Neural cell (in vitro differentiated cells): ENCODE results near the gene TTLL12. TPM values are rescaled to one million over a fixed set of nuclear protein-coding genes. Genes with fewer than 3 reads are reported as not detected.

ENCODE experiments used
- H2AFZ ChIP-seq: fragments of 200-600, 300-800 bp; sonication (generic), shearing (Covaris generic); 2 replicates; pipeline ENCODE4 v1.6.0; 2014; ENCODE audit warnings: low read depth, mild to moderate bottlenecking, antibody characterized with exemption, low read length, moderate library complexity
- H3F3A ChIP-seq: fragments of 200-600 bp; shearing (Covaris generic); 2 replicates; pipeline ENCODE4 v1.6.1; 2016; ENCODE audit warnings: mild to moderate bottlenecking, moderate library complexity, mixed read lengths, antibody characterized with exemption, low read length; ENCODE audit not compliant: insufficient read depth, poor library complexity, severe bottlenecking
- H3K27ac ChIP-seq: fragments of 200-600, 300-800 bp; sonication (generic), shearing (Covaris generic); 2 replicates; pipeline ENCODE4 v1.5.1; 2014; ENCODE audit warnings: mild to moderate bottlenecking, low read length, moderate library complexity
- H3K27me3 ChIP-seq: fragments of 300-800, 200-600 bp; sonication (generic), shearing (Covaris generic); 2 replicates; pipeline ENCODE4 v1.6.0; 2014; ENCODE audit warnings: mild to moderate bottlenecking, low read depth, low read length, moderate library complexity; ENCODE audit not compliant: insufficient read depth
- H3K36me3 ChIP-seq: fragments of 300-800, 200-600 bp; sonication (generic), shearing (Covaris generic); 2 replicates; pipeline ENCODE4 v1.5.1; 2014; ENCODE audit warnings: mild to moderate bottlenecking, antibody characterized with exemption, low read length, moderate library complexity; ENCODE audit not compliant: insufficient read depth
- H3K4me2 ChIP-seq: fragments of 300-800, 200-600 bp; sonication (generic), shearing (Covaris generic); 2 replicates; pipeline ENCODE4 v1.6.0; 2014; ENCODE audit warnings: mild to moderate bottlenecking, low read length
- H3K4me3 ChIP-seq: fragments of 300-800, 200-600 bp; sonication (generic), shearing (Covaris generic); 2 replicates; pipeline ENCODE4 v1.5.1; 2014; ENCODE audit warnings: mild to moderate bottlenecking, low read length, moderate library complexity
- H3K79me2 ChIP-seq: fragments of 200-600 bp; shearing (Covaris generic); replicated peaks from 2 replicates; pipeline ENCODE4 v1.6.0; 2014; ENCODE audit warnings: mild to moderate bottlenecking, low read length, moderate library complexity; ENCODE audit not compliant: insufficient read depth
- H3K9ac ChIP-seq: fragments of 300-800, 200-600 bp; sonication (generic), shearing (Covaris generic); 2 replicates; pipeline ENCODE4 v1.6.1; 2016; ENCODE audit warnings: mild to moderate bottlenecking, low read length, mixed read lengths
- H3K9me2 ChIP-seq: fragments of 200-600 bp; shearing (Covaris generic); 2 replicates; pipeline ENCODE4 v1.6.1; 2016; ENCODE audit warnings: mild to moderate bottlenecking, low read length, mixed read lengths; ENCODE audit not compliant: insufficient read depth
- H3K9me3 ChIP-seq: fragments of 200-600, 300-800 bp; sonication (generic), shearing (Covaris generic); 2 replicates; pipeline ENCODE4 v1.6.1; 2016; ENCODE audit warnings: mild to moderate bottlenecking, mixed run types, low read length, moderate library complexity, mixed read lengths
- H4K20me1 ChIP-seq: fragments of 200-600 bp; shearing (Covaris generic); 2 replicates; pipeline ENCODE4 v1.6.1; 2016; ENCODE audit warnings: mild to moderate bottlenecking, mixed run types; ENCODE audit not compliant: insufficient read depth
- EP300 ChIP-seq: fragments of 450-650 bp; conservative IDR thresholded peaks from 2 replicates; pipeline ENCODE4 v1.6.1; 2014; ENCODE audit warnings: antibody characterized with exemption, mild to moderate bottlenecking, moderate library complexity; ENCODE audit not compliant: poor library complexity, severe bottlenecking
- EZH2 ChIP-seq: fragments of 200-600, 300-800 bp; shearing (Covaris generic), sonication (generic); IDR thresholded peaks from 2 replicates; pipeline ENCODE4 v1.6.1; 2014; ENCODE audit warnings: antibody characterized with exemption, low read length, borderline replicate concordance, mild to moderate bottlenecking; ENCODE audit not compliant: insufficient read depth, poor library complexity, severe bottlenecking
- MXI1 ChIP-seq: fragments of 450-650 bp; conservative IDR thresholded peaks from 2 replicates; pipeline ENCODE4 v1.6.1; 2014; ENCODE audit warnings: antibody characterized with exemption, mild to moderate bottlenecking; ENCODE audit not compliant: poor library complexity, severe bottlenecking
- POLR2AphosphoS5 ChIP-seq: IDR thresholded peaks from 2 replicates; pipeline ENCODE4 v1.6.1; 2012
- RAD21 ChIP-seq: fragments of 450-650 bp; conservative IDR thresholded peaks from 2 replicates; pipeline ENCODE4 v1.6.1; 2014; ENCODE audit warnings: antibody characterized with exemption, mild to moderate bottlenecking, moderate library complexity
- SMC3 ChIP-seq: fragments of 450-650 bp; conservative IDR thresholded peaks from 2 replicates; pipeline ENCODE4 v1.6.1; 2014; ENCODE audit warnings: antibody characterized with exemption, mild to moderate bottlenecking, moderate library complexity; ENCODE audit not compliant: poor library complexity
- TAF1 ChIP-seq: IDR thresholded peaks from 2 replicates; pipeline ENCODE4 v1.6.1; 2012; ENCODE audit warnings: low read depth
- polyA plus RNA-seq: library from polyadenylated mRNA; depleted of rRNA; stranded (reverse); fragments of >200 nt; gene quantifications from 2 replicates; pipeline ENCODE4 v1.2.3, GENCODE V29; 2014
- TF ChIP-seq, protein P1 (sequence below): IDR thresholded peaks from 2 replicates; pipeline ENCODE4 v1.6.1; 2012; ENCODE audit warnings: borderline replicate concordance
- TF ChIP-seq, protein P2 (sequence below): fragments of 450-650 bp; IDR thresholded peaks from 2 replicates; pipeline ENCODE4 v1.5.1; 2014; ENCODE audit warnings: antibody characterized with exemption, mild to moderate bottlenecking, moderate library complexity; ENCODE audit not compliant: poor library complexity, severe bottlenecking

Gene TTLL12
- polyA plus RNA-seq, 1 donor from 2014 or later, result 22.2 TPM

DNA sequence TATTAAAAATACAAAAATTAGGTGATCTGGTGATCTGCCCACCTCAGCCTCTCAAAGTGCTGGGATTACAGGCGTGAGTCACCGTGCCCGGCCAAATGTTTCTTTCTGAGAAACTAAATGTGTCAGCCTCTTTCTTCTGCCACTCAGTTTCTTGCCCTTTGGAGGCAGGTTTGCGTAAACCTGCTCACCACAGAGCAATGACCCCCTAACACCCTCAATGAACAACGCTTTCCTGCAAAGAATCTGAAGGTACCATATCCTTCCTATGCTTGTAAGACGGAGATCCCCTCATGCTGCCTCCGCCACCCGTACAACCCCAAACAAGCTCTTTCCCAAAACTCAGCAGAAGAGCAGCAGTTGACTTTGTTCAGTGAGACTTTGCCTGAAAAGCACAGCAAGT, 38.7 kb upstream of the TTLL12 start:
- TF ChIP-seq RAD21 (no peak), EP300 (no peak), MXI1 (no peak), POLR2AphosphoS5 (no peak), SMC3 (no peak), EZH2 (no peak), TAF1 (no peak)
- TF ChIP-seq, protein P1, sequence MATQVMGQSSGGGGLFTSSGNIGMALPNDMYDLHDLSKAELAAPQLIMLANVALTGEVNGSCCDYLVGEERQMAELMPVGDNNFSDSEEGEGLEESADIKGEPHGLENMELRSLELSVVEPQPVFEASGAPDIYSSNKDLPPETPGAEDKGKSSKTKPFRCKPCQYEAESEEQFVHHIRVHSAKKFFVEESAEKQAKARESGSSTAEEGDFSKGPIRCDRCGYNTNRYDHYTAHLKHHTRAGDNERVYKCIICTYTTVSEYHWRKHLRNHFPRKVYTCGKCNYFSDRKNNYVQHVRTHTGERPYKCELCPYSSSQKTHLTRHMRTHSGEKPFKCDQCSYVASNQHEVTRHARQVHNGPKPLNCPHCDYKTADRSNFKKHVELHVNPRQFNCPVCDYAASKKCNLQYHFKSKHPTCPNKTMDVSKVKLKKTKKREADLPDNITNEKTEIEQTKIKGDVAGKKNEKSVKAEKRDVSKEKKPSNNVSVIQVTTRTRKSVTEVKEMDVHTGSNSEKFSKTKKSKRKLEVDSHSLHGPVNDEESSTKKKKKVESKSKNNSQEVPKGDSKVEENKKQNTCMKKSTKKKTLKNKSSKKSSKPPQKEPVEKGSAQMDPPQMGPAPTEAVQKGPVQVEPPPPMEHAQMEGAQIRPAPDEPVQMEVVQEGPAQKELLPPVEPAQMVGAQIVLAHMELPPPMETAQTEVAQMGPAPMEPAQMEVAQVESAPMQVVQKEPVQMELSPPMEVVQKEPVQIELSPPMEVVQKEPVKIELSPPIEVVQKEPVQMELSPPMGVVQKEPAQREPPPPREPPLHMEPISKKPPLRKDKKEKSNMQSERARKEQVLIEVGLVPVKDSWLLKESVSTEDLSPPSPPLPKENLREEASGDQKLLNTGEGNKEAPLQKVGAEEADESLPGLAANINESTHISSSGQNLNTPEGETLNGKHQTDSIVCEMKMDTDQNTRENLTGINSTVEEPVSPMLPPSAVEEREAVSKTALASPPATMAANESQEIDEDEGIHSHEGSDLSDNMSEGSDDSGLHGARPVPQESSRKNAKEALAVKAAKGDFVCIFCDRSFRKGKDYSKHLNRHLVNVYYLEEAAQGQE, result no peak
- TF ChIP-seq, protein P2, sequence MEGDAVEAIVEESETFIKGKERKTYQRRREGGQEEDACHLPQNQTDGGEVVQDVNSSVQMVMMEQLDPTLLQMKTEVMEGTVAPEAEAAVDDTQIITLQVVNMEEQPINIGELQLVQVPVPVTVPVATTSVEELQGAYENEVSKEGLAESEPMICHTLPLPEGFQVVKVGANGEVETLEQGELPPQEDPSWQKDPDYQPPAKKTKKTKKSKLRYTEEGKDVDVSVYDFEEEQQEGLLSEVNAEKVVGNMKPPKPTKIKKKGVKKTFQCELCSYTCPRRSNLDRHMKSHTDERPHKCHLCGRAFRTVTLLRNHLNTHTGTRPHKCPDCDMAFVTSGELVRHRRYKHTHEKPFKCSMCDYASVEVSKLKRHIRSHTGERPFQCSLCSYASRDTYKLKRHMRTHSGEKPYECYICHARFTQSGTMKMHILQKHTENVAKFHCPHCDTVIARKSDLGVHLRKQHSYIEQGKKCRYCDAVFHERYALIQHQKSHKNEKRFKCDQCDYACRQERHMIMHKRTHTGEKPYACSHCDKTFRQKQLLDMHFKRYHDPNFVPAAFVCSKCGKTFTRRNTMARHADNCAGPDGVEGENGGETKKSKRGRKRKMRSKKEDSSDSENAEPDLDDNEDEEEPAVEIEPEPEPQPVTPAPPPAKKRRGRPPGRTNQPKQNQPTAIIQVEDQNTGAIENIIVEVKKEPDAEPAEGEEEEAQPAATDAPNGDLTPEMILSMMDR, result no peak
- H3K36me3 ChIP-seq, result no peaks in the 10 kb centered on the region
- H2AFZ ChIP-seq, result no peak overlapping the region

DNA sequence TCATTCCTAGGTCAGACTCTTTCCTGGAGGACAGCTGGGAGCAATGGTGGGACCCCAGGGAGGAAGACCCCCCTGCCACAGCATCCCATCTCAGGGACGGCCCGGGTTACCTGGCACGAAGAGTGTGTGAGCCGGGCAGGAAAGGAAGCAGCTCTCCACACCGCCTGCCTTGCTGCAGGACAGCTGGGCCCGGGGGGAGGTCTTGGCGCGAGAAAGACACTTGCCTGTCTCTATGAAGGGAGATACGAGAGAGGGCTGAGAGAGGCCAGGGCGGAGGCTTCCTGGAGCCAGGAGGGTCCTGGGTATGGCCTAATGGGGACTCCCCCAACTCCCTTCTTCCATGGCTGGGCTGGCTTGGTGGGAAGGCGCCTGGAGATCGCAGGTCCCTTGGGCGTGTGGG, 36.1 kb upstream of the TTLL12 start:
- no peak overlapping the region for H2AFZ ChIP-seq
- H3K4me3 ChIP-seq, result no peak overlapping the region
- H3K27me3 ChIP-seq, result no peaks in the 10 kb centered on the region
- H3K4me2 ChIP-seq, result no peak overlapping the region
- H3K9ac ChIP-seq, result no peak overlapping the region
- H3K9me2 ChIP-seq, result no peaks in the 10 kb centered on the region
- H3K27ac ChIP-seq, result no peak overlapping the region
- H3F3A ChIP-seq, result no peaks in the 10 kb centered on the region
- TF ChIP-seq MXI1 (no peak), EZH2 (no peak), EP300 (no peak), SMC3 (no peak), POLR2AphosphoS5 (no peak), TAF1 (no peak), RAD21 (no peak)
- TF ChIP-seq, protein P2, result no peak
- TF ChIP-seq, protein P1, result no peak
- no peaks in the 10 kb centered on the region for H3K79me2 ChIP-seq
- no peaks in the 10 kb centered on the region for H3K9me3 ChIP-seq
- H3K36me3 ChIP-seq, result no peaks in the 10 kb centered on the region
- H4K20me1 ChIP-seq, result no peaks in the 10 kb centered on the region

More for the DNA sequence above, 38.7 kb upstream of the TTLL12 start:
- Histone ChIP-seq H3K4me3 (no peak overlapping the region), H3K79me2 (no peaks in the 10 kb centered on the region), H3K27ac (no peak overlapping the region), H4K20me1 (no peaks in the 10 kb centered on the region), H3K27me3 (no peaks in the 10 kb centered on the region), H3K4me2 (no peak overlapping the region), H3K9me2 (no peaks in the 10 kb centered on the region), H3K9me3 (no peaks in the 10 kb centered on the region), H3F3A (no peaks in the 10 kb centered on the region), H3K9ac (no peak overlapping the region)
